ENCODE measurements around the gene SPAG16. TPM values are rescaled to one million over a fixed set of nuclear protein-coding genes. Genes with fewer than 3 reads are reported as not detected.

SPAG16 gene
- total and polyA plus RNA-seq, 4 donors = 8.7 to 90.6 (median 21.6) TPM

- no peak for TF ChIP-seq CTCF (IDR thresholded peaks at IDR 0.05; ENCODE audit: control extremely low read depth, extremely low read depth)
- Histone ChIP-seq H3K9ac (ENCODE audit: insufficient read depth in 1 of 2, low read length in 2 of 2) (no peak overlapping the region), H3K9me3 (ENCODE audit: control insufficient read depth in 4 of 4, insufficient read depth in 3 of 4, low read length in 3 of 4) (peaks cover 0 to 6% (median 3%) of the 10 kb centered on the region in 4 donors), H3K36me3 (ENCODE audit: control insufficient read depth in 4 of 4, insufficient read depth in 4 of 4, low read length in 4 of 4) (no peaks in the 10 kb centered on the region), H3K4me1 (ENCODE audit: control insufficient read depth in 5 of 5, insufficient read depth in 5 of 5, low read length in 5 of 5) (peaks cover 0 to 5% (median 0%) of the 10 kb centered on the region in 5 donors), H3K27ac (ENCODE audit: low read depth in 1 of 2, low read length in 1 of 2) (no peak overlapping the region), H3K4me3 (no peak overlapping the region), H3K27me3 (ENCODE audit: control insufficient read depth in 3 of 3, insufficient read depth in 3 of 3, low read length in 2 of 3) (no peaks in the 10 kb centered on the region)
- 40 to 96% methylated on average over 1 of the region's 1 CpG for WGBS, 2 donors
- ATAC-seq (ENCODE audit: insufficient read depth, low FRiP score) = no peak
- DNase-seq = no peak
Measured at GRCh38 chr2:213279116-213279620, 5.1 kb upstream of the SPAG16 start.

- no peak for ATAC-seq (ENCODE audit: insufficient read depth, low FRiP score)
- no peak overlapping the region for H3K4me3 ChIP-seq
- H3K36me3 ChIP-seq (ENCODE audit: control insufficient read depth in 4 of 4, insufficient read depth in 4 of 4, low read length in 4 of 4) = no peaks in the 10 kb centered on the region
- 75 to 86% methylated on average over 1 of the region's 1 CpG for WGBS, 2 donors
- H3K27me3 ChIP-seq (ENCODE audit: control insufficient read depth in 3 of 3, insufficient read depth in 3 of 3, low read length in 2 of 3) = no peaks in the 10 kb centered on the region
- no peak overlapping the region for H3K9ac ChIP-seq (ENCODE audit: insufficient read depth in 1 of 2, low read length in 2 of 2)
- no peak for TF ChIP-seq CTCF (IDR thresholded peaks at IDR 0.05; ENCODE audit: control extremely low read depth, extremely low read depth)
- H3K9me3 ChIP-seq (ENCODE audit: control insufficient read depth in 4 of 4, insufficient read depth in 3 of 4, low read length in 3 of 4) = peaks cover 0 to 6% (median 3%) of the 10 kb centered on the region in 4 donors
- no peak overlapping the region for H3K27ac ChIP-seq (ENCODE audit: low read depth in 1 of 2, low read length in 1 of 2)
- DNase-seq = no peak
- peaks cover 0 to 8% (median 0%) of the 10 kb centered on the region in 5 donors for H3K4me1 ChIP-seq (ENCODE audit: control insufficient read depth in 5 of 5, insufficient read depth in 5 of 5, low read length in 5 of 5)
Measured at GRCh38 chr2:213279971-213280370, 4.3 kb upstream of the SPAG16 start.

GRCh38 chr2:213281156-213281555 lies 3.1 kb upstream of the SPAG16 start:
- H3K4me1 ChIP-seq (ENCODE audit: control insufficient read depth in 5 of 5, insufficient read depth in 5 of 5, low read length in 5 of 5) = peaks cover 0 to 17% (median 4%) of the 10 kb centered on the region in 5 donors
- H3K4me3 ChIP-seq = no peak overlapping the region
- DNase-seq (no peak), ATAC-seq (ENCODE audit: insufficient read depth, low FRiP score) (no peak)
- H3K27me3 ChIP-seq (ENCODE audit: control insufficient read depth in 3 of 3, insufficient read depth in 3 of 3, low read length in 2 of 3) = no peaks in the 10 kb centered on the region
- H3K9me3 ChIP-seq (ENCODE audit: control insufficient read depth in 4 of 4, insufficient read depth in 3 of 4, low read length in 3 of 4) = peaks cover 0 to 6% (median 3%) of the 10 kb centered on the region in 4 donors
- 51 to 71% methylated on average over 1 of the region's 1 CpG for WGBS, 2 donors
- no peak overlapping the region for H3K9ac ChIP-seq (ENCODE audit: insufficient read depth in 1 of 2, low read length in 2 of 2)
- H3K27ac ChIP-seq (ENCODE audit: low read depth in 1 of 2, low read length in 1 of 2) = no peak overlapping the region
- TF ChIP-seq CTCF (IDR thresholded peaks at IDR 0.05; ENCODE audit: control extremely low read depth, extremely low read depth) = no peak
- H3K36me3 ChIP-seq (ENCODE audit: control insufficient read depth in 4 of 4, insufficient read depth in 4 of 4, low read length in 4 of 4) = no peaks in the 10 kb centered on the region

- H3K4me3 ChIP-seq = no peak overlapping the region
- H3K9ac ChIP-seq (ENCODE audit: insufficient read depth in 1 of 2, low read length in 2 of 2) = peak overlapping the region in 1 of 2 donors; percentile 44
- H3K27me3 ChIP-seq (ENCODE audit: control insufficient read depth in 3 of 3, insufficient read depth in 3 of 3, low read length in 2 of 3) = no peaks in the 10 kb centered on the region
- DNase-seq = no peak
- 88 to 94% methylated on average over 5 of the region's 5 CpGs for WGBS, 2 donors
- H3K27ac ChIP-seq (ENCODE audit: low read depth in 1 of 2, low read length in 1 of 2) = no peak overlapping the region
- no peak for ATAC-seq (ENCODE audit: insufficient read depth, low FRiP score)
- peaks cover 0 to 17% (median 5%) of the 10 kb centered on the region in 5 donors for H3K4me1 ChIP-seq (ENCODE audit: control insufficient read depth in 5 of 5, insufficient read depth in 5 of 5, low read length in 5 of 5)
- no peaks in the 10 kb centered on the region for H3K36me3 ChIP-seq (ENCODE audit: control insufficient read depth in 4 of 4, insufficient read depth in 4 of 4, low read length in 4 of 4)
- H3K9me3 ChIP-seq (ENCODE audit: control insufficient read depth in 4 of 4, insufficient read depth in 3 of 4, low read length in 3 of 4) = no peaks in the 10 kb centered on the region
- no peak for TF ChIP-seq CTCF (IDR thresholded peaks at IDR 0.05; ENCODE audit: control extremely low read depth, extremely low read depth)
Measured at GRCh38 chr2:213285404-213285803, 1.1 kb downstream of the SPAG16 start.

All from lung (tissue), 12 donors.